HL-60 (cell line): ENCODE results near the gene USF3.

ENCODE experiments used
- DNase-seq, 2 experiments: peaks; one replicate each; pipeline ENCODE4 v3.0.0-alpha.2; 2010 to 2020; ENCODE audit warnings: low read depth in 1 of 2, low spot score in 1 of 2
- H3K27ac ChIP-seq: fragments of 250-450 bp; sonication (Bioruptor Pico); replicated peaks from 2 replicates; pipeline ENCODE4 v1.5.1; 2020; ENCODE audit warnings: mild to moderate bottlenecking, moderate library complexity
- H3K27me3 ChIP-seq: fragments of 250-450 bp; sonication (Bioruptor Pico); 2 replicates; pipeline ENCODE4 v1.5.1; 2021; ENCODE audit warnings: mild to moderate bottlenecking, moderate library complexity; ENCODE audit not compliant: insufficient read depth, poor library complexity, severe bottlenecking
- H3K4me3 ChIP-seq: replicated peaks from 2 replicates; pipeline ENCODE4 v1.5.1; 2011; ENCODE audit warnings: mild to moderate bottlenecking, control low read depth, low read length; ENCODE audit not compliant: insufficient read depth
- CTCF ChIP-seq: IDR thresholded peaks from one replicate; pipeline ENCODE4 v1.5.1; 2011; ENCODE audit warnings: low read length, control low read depth, inconsistent platforms; ENCODE audit not compliant: insufficient read depth
- GABPA ChIP-seq: IDR thresholded peaks from 2 replicates; pipeline ENCODE4 v1.6.1; 2012; ENCODE audit warnings: low read depth
- POLR2AphosphoS5 ChIP-seq: IDR thresholded peaks from 2 replicates; pipeline ENCODE4 v1.6.1; 2012; ENCODE audit warnings: low read depth
- SPI1 ChIP-seq: IDR thresholded peaks from 2 replicates; pipeline ENCODE4 v1.6.1; 2012; ENCODE audit warnings: low read depth, mild to moderate bottlenecking, borderline replicate concordance
- TF ChIP-seq, protein P1 (sequence below): IDR thresholded peaks from 2 replicates; pipeline ENCODE4 v1.6.1; 2012; ENCODE audit warnings: low read depth; ENCODE audit not compliant: insufficient replicate concordance

The USF3 gene

GRCh38 chr3:113659996-113660395, 36.4 kb downstream of the USF3 start:
- no peak overlapping the region for H3K4me3 ChIP-seq
- H3K27me3 ChIP-seq, result no peaks in the 10 kb centered on the region
- no peak for DNase-seq
- TF ChIP-seq, protein P1, sequence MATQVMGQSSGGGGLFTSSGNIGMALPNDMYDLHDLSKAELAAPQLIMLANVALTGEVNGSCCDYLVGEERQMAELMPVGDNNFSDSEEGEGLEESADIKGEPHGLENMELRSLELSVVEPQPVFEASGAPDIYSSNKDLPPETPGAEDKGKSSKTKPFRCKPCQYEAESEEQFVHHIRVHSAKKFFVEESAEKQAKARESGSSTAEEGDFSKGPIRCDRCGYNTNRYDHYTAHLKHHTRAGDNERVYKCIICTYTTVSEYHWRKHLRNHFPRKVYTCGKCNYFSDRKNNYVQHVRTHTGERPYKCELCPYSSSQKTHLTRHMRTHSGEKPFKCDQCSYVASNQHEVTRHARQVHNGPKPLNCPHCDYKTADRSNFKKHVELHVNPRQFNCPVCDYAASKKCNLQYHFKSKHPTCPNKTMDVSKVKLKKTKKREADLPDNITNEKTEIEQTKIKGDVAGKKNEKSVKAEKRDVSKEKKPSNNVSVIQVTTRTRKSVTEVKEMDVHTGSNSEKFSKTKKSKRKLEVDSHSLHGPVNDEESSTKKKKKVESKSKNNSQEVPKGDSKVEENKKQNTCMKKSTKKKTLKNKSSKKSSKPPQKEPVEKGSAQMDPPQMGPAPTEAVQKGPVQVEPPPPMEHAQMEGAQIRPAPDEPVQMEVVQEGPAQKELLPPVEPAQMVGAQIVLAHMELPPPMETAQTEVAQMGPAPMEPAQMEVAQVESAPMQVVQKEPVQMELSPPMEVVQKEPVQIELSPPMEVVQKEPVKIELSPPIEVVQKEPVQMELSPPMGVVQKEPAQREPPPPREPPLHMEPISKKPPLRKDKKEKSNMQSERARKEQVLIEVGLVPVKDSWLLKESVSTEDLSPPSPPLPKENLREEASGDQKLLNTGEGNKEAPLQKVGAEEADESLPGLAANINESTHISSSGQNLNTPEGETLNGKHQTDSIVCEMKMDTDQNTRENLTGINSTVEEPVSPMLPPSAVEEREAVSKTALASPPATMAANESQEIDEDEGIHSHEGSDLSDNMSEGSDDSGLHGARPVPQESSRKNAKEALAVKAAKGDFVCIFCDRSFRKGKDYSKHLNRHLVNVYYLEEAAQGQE, result no peak
- no peak for TF ChIP-seq POLR2AphosphoS5
- no peak overlapping the region for H3K27ac ChIP-seq

- DNase-seq, result no peak
- H3K4me3 ChIP-seq, result no peak overlapping the region
- no peak overlapping the region for H3K27ac ChIP-seq
- TF ChIP-seq CTCF (no peak), SPI1 (no peak), GABPA (no peak), POLR2AphosphoS5 (no peak)
- TF ChIP-seq, protein P1, result no peak
- no peaks in the 10 kb centered on the region for H3K27me3 ChIP-seq
Observed at GRCh38 chr3:113659101-113659541, 37.3 kb downstream of the USF3 start.

- Histone ChIP-seq H3K4me3 (no peak overlapping the region), H3K27me3 (no peaks in the 10 kb centered on the region), H3K27ac (no peak overlapping the region)
- TF ChIP-seq CTCF (no peak), POLR2AphosphoS5 (no peak)
- TF ChIP-seq, protein P1, result no peak
- DNase-seq, result no peak
Observed at GRCh38 chr3:113658107-113658506, 38.3 kb downstream of the USF3 start.

DNA sequence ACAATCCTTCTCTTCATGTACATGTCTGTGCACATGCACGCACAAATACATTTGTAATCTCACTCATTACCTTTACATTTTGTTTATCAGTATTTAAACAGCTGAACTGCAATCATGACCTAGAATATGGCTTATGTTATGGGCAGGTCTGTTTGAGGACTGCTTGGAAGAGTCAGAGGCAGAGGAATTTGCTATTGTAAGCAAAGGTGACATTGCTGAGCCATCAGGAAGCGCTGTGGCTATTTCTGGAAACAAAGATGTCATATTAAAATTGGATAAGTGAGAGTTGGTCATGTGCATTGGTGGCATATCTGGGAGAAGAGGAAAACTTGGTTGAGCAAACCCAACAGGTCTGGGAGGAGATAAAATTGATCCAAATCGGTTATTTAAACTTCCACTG, 41.6 kb downstream of the USF3 start:
- TF ChIP-seq SPI1 (no peak), GABPA (no peak), POLR2AphosphoS5 (no peak), CTCF (no peak)
- TF ChIP-seq, protein P1, result no peak
- H3K27ac ChIP-seq, result no peak overlapping the region
- H3K4me3 ChIP-seq, result no peak overlapping the region
- H3K27me3 ChIP-seq, result no peaks in the 10 kb centered on the region
- no peak for DNase-seq
